Measurements from ENCODE around the gene DNAJA3. TPM values are rescaled to one million over a fixed set of nuclear protein-coding genes. Genes with fewer than 3 reads are reported as not detected.
"Not testable (repeated sequence)": the region's sequence is repeated elsewhere in the genome, so short reads cannot be mapped to it uniquely, and the experiment has no call there.

Gene DNAJA3
- polyA plus RNA-seq, 3 donors = 31.3 to 35.9 (median 34.8) TPM

DNA sequence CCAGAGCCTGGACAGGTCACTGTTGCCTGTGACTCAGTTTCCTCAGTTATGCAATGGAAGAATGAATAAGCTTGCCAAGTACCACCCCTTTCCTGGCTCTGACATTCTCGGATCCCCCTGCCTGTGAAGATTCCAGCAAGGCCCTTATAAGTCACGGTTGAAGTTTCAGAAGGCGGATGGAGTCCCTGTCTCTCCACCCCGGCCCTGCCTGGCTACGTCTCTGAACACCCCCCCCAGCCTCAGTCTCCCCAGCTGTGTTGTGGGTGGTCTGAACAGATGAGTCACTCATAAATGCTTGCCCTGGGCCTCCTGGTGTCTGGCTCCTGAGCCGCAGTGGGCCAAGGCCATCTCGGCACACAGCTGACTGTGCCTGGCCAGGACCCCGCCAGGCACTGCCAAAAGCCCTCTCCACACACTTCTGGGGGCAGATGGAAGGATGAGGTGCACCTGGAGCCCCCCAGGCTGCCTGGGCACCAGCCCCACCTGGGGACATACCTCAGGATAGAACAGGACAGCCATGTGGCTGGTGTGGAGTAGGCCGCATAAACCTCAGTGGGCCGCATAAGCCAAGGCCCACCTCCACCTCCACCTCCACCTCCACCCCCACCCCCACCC is 38.6 kb upstream of the DNAJA3 start:
- DNase-seq (ENCODE audit: low read depth in 3 of 3, low spot score in 2 of 3) = no peak

DNA sequence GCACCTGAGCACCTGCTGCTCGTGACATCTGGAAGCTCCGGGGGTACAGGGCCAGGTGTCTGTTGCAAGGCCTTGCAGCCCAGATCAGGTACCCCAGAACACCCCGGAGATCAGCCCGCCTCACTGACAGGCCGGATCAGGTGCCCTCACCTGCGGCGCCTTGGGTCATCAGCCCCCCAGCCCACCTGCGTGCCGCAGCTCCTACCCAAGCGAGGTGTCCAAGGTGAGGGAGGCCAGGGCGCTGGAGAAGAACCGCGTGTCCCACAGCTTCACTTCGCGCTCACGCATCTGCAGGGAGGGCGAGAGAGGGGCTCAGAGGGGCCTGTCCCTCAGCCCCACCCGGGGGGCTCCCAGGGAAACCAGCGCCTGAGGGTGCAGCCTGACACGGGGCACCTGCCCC is 37.9 kb upstream of the DNAJA3 start:
- no peak for DNase-seq (ENCODE audit: low read depth in 3 of 3, low spot score in 2 of 3)

DNA sequence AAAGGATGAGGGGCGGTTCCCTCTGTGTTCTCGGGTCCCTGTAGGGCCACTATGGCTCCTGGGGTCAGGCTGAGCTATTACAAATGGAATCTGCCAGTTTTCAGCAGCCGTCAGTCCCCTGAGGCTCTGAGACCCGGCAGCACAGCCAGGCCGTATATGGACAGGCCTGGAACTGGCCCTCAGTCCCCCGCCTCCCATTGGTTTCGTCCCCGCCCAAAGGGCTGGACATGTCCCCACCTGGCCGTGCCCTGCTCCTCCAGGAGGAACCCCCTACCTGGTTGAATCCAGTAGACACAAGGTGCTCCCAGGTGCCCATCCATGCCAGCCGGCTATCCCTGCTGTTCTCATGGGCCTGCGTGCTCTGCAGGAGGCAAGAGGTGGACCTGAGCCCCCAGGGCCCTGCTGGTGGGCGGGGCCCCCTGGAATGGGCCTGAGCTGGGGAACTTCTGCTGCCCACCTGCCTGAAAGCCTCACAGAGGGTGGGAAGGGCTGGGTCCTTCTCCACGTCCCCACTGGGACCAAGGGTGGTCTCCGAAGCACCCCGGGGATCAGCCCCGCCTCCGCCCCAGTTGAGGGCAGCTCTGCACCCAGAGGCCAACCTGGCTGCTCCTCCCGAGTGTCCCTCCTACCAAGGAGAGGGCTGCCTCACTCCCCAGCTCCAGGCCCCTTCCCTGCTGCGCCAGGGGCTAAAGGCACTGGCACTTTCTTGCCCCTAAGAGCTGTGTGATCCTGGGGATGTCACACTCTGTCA is 37.2 kb upstream of the DNAJA3 start:
- DNase-seq (ENCODE audit: low read depth in 3 of 3, low spot score in 2 of 3) = no peak

DNA sequence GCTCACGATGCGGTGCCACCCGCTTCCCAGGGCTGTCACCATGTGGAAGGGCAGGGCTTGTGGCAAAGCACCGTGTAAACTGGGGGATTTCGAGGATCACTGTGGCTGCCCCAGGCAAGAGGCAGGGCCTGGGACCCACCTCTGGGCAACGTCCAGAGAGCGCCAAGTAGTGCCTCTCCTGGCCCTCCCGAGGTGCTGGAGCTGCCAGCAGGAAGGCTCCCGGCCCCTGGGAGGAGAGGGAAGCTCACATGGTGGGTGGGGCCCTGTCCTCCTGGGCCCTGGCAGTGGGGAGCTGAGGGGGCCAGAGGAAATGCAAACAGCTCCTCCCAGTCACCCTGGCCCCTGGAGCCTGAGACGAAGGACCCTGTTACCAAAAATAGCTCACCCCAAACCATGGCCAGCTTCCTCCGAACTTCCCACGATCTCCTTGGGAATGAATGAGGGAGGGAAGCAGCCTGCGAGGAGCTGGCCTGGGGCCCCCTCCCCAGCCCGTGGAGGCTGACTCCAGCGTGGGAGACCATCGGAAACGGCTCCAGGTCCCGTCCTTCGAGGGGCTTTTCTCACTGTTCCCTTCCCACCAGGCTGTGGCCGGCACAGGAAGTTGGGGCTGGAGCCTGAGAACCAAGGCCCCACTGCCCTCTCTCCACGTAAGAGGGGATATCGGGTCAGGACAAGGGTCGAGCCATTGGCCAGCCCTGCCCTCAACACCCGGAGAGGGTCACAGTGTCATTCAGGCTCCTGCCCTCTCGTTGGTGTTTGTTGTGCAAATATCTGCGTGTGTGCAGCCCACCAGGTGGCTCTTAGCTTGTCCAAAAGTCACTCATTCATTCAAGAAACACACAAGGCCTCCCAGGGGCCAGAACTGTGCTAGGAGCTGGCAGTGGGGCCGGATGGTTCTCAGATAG is 36.4 kb upstream of the DNAJA3 start:
- DNase-seq (ENCODE audit: low read depth in 3 of 3, low spot score in 2 of 3) = no peak

DNA sequence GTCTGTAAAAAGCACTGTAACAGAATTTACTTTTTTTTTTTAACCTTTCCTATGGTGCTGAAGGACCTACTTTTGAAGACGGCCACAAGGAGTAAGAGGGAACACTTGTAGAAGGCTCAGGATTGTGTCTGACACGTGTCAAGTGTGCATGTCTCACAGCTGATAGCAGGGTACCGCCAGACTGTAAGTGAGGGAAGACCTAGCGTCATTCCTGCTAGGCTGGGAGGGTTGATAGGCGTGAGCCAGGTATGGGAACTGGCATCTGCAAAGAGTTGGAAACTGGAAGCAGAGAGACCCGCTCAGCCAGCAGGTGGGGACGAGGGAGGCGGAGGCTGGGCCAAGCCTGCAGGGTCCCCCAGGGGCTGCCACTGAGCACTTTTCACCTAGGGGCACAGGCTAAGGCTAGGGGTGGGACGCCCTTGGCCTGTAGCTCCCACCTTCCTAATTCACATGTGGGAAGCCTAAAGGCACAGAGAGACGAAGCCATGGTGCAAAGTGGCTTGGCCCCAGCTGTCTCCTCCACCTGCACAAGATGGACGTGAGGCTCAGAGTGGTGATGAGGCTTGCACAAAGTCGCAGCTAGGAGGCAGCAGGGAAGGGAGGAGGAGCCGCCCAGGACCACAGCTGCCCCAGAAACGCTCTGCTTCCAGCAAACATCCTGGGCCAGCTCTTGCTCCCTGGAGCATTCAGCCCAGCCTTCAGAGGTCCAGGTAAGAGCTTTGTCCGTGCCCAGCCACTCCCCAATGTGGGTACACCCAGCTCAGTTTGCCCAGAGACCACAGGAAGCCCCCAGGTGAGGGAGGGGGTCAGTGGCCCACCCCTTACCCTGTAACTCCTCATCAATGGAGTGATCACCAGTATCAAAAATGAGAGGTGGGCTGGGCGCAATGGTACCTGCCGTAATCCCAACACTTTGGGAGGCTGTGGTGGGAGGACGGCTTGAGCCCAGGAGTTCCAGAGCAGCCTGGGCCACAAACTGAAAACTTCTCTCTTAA is 35.1 kb upstream of the DNAJA3 start:
- DNase-seq (ENCODE audit: low read depth in 3 of 3, low spot score in 2 of 3) = no peak

DNA sequence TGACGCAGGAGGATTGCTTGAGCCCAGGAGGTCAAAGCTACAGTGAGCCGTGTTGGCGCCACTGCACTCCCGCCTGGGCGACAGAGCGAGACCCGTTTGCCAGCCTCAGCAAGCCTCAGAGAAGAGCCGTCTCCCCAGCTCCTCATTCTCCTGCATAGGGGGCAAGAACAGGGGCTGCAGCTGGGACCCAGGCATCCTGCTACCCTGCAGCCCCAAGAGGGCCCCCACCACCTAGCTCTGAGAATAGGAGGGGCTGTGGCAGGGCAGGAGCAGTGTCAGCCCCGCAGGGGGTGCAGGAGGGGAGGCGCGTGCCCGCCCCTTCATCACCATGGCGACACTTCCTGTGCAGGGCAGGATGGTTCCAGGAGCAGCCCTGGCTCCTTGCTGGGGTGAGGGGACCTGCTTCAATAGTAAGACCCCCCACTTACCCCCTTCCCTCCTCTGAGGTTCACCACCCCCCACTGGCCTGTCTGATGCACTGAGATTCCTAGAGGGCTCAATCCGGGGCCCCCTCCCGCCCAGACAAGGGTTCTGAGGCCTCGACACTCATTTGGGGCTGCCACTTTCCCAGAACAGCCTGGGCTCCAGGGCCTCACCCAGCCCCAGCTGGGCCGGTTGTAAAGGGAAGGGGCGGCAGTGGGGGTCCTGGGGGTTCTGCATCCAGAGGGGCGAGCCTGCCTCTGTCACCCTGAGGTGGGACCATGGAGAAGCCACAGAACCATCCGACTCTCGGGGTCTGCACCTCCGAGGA is 33.9 kb upstream of the DNAJA3 start:
- DNase-seq (ENCODE audit: low read depth in 3 of 3, low spot score in 2 of 3) = no peak

DNA sequence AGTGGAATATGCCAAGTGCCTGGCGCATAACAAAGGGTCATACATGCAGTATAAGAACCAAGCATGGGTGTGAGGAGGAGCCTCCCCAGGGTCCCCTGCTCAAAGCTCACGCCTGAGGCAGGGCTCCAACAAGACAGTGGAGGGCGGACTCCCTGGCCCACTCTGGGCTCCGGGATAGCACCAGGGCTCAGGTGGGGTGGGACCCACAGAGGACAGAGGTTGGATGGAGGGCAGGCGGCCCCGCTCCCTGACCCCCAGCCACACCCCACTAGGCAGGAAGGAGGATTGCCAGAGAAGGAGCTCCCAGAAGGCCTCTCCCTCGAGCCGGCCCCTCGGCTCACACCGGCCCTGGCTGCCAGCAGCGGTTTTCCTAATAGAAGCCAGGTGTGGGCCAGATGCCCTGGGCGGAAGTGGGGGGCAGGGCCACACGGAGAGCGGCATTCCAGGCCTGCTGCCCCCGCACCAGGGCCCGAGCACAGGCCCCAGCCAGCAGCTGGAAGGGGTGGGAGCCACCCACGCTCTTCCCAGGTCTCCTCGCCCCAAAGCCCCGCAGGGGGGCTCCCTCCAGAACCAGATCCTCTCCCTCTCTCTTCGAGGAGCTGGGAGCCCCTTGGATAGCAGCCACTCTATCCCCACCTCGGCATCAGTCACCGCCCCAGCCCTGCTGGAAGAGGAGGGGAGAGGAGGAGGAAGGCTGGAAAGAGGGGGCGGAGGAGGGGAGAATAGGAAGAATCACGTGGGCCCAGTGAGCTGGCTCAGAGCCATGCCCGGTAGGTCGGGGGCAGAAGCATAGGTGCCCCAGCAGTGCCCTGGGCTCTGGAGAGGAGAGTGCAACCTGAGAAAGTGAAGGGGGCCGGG is 33.1 kb upstream of the DNAJA3 start:
- DNase-seq (ENCODE audit: low read depth in 3 of 3, low spot score in 2 of 3) = no peak

DNA sequence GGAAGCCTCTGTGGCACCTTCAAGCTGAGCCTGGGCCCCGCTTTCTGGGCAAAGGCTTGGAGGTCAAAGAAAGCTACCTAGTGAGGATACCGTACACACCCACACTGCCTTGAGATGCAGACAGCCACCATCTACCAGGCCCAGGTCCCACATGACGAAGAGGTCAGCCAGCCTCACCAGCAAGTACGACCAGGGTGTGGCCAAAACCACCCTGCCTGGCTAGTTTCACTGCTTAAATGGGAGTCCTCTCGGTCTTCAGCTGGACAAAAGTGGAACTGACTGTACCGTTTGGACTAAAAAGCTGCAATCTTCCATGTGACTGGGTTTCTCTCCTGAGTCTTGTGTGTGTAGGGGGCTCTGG is 32.4 kb upstream of the DNAJA3 start:
- DNase-seq (ENCODE audit: low read depth in 3 of 3, low spot score in 2 of 3) = no peak

DNA sequence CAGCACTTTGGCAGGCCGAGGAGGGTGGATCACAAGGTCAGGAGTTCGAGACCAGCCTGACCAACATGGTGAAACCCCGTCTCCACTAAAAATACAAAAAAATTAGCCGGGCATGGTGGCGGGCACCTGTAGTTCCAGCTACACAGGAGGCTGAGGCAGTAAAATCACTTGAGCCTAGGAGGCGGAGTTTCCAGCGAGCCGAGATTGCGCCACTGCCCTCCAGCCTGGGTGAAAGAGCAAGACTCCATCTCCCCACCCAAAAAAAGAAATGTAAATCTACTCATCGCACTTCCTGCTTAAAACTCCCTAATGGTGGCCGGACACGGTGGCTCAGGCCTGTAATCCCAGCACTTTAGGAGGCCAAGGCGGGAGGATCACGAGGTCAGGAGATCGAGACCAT is 31.8 kb upstream of the DNAJA3 start:
- DNase-seq (ENCODE audit: low read depth in 3 of 3, low spot score in 2 of 3) = not testable (repeated sequence)

DNA sequence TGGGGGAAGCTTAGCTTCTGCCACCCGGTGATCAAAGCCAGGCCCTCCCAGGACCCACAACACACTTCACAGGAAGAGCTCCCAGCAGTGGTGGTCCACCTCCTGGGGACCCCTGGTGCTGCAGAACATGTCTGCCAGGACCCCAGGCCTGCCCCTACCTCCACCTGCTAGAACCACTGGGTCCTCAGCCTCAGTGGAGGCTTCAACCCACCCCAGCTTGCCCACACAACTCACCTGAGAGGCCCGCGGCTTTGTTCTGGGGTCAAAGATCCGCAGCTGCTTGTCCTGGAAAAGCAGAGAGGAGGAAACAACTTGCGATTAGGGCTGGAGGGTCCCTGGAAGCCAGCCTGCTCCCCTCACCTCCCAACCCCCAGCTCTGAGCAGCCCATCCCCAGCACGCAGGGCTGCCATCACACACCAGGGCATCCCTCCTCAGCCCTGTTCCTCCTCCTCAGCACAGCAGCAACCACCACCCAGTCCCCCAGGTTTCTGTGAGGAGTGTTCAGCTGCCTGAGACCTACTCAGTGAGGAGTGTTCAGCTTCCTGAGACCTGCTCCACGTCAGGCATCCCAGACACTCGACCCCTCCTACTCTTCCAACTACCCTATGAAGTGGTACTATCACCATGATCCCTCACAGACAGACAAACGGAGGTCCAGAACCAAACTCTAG is 30.5 kb upstream of the DNAJA3 start:
- no peak for DNase-seq (ENCODE audit: low read depth in 3 of 3, low spot score in 2 of 3)

DNA sequence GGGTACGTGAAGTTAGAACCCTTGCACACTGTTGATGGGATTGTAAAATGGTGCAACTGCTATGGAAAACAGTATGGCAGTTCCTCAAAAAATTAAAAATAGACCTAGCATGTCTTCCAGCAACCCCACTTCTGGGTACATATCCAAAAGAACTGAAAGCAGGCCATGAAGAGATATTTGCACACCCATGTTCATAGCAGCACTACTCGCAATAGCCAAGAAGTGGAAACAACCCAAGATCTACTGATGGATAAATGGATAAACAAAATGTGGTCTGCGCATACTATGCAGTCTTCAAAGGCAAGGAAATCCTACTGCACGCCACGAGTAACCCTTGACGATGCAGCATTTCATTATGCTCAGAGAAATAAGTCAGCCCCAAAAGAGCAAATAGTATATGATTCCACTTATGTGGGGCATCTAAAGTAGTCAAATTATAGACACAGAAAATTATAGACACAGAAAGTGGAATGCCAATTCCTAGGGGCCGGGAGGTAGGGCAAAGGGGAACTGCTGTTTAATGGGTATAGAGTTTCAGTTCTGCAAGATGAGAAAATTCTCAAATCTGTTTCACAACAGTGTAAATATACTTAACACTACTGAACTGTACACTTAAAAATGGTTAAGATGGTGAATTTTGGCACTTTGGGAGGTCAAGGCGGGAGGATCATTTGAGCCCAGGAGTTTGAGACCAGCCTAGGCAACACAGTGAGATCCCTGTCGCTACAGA is 26.5 kb upstream of the DNAJA3 start:
- DNase-seq (ENCODE audit: low read depth in 3 of 3, low spot score in 2 of 3) = no peak

DNA sequence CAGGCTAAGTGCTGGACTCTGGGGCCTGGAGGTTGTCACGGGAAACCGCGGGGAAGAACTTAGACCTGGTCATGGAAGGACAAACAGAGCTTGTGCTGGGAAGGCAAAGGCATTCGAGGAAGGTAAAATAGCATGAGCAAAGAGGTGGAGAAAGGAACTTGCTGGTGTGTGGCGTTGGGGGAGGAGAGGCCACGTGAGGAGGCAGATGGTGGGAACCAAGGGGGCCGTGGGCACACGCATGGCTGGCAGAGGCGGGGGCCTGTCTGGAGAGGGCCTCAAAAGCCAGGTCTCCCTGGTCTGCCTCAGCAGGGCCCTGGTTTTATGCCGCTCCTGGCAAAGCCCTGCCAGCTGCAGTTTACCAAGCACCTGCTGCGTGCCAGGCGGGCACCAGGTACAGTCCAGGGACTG is 24.6 kb upstream of the DNAJA3 start:
- no peak for DNase-seq (ENCODE audit: low read depth in 3 of 3, low spot score in 2 of 3)

DNA sequence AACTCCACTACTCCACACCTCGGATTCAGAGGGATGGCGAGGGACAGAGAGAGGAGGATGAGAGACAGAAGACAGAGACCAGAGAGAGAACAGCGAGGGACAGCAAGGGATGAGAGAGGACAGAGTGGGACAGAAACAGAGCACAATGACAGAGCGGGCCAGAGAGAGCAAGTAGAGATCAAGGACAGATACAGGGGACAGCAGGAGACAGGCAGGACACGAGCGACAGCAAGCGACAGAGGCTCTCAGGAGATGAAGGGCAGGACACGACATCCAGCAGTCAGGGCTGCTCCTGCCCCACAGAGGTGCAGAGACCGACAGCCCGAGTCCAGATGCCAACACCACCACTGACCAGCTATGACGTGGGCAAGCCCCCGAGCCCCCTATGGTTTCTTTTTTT is 24.2 kb upstream of the DNAJA3 start:
- no peak for DNase-seq (ENCODE audit: low read depth in 3 of 3, low spot score in 2 of 3)

DNA sequence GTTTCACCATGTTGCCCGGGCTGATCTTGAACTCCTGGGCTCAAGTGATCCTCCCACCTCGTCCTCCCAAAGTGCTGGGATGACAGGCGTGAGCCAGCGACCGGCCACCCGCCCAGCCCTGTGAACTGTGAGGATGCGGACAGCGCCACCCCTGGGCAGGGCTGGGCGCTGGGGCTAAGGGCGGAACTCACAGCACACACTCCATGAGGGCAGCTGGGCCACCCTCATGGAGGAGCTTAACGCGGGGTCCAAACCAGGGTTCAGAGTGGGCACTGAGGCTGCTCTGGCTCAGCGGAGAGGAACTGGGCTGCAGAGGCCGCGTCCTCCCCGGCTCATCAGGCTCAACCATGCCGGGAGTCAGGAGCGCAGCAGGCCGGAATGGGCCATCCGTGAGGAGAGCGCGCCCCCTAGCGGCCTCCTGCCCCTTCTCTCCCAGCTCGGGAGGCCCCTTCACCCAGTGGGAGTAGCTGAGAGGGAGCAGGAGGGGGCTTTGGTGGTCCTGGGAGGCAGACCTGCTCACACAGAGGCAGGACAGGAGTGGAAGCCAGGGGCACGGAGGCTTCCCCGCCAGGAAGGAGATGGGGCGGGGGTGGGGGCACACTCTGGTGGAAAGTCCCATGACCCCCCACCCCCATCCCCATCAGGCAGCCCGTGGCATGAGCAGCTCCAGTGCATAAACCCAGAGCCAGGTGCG is 23.1 kb upstream of the DNAJA3 start:
- DNase-seq (ENCODE audit: low read depth in 3 of 3, low spot score in 2 of 3) = no peak

DNA sequence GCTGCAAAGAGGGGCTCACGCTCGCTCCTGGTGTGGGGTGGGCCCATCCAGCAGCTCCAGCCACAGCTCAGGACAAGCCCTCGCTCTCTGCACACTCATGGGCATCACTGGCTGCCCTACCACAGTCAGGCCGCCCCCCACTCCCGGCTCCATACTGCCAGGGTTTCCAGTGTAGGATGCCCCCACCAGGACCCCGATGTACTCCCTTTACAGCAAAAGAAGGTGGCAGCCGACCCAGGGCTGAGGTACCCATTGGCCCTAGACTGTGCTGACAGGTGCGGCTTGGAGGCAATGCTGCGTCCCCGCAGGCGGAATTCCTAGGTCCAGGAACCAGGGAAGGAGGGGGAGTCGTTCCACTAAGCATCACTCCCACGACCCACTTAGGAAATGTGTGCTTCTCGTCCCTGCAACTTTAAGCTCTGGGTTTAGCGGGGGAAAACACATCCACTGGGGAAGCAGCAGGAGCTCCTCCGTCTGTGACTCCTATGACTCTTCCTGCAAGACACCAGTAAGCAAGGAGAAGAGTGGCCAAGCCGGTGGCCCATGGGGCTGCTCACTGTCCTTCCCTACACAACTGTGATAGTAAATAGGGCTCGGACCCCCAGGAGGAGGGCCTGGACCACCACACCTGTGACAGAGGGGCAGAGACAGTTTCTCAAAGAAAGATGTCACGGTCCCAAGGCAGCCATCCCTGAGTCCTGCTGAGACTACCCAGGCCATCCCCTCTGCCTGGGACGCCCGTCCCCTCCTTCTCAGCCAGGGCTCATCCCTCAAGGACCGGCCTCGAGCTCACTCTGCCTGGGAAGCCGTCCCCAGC is 22.3 kb upstream of the DNAJA3 start:
- DNase-seq (ENCODE audit: low read depth in 3 of 3, low spot score in 2 of 3) = no peak
